Measurements from ENCODE around the gene TBC1D10B.
"Not testable (repeated sequence)": the region's sequence is repeated elsewhere in the genome, so short reads cannot be mapped to it uniquely, and the experiment has no call there.

The TBC1D10B gene

DNA sequence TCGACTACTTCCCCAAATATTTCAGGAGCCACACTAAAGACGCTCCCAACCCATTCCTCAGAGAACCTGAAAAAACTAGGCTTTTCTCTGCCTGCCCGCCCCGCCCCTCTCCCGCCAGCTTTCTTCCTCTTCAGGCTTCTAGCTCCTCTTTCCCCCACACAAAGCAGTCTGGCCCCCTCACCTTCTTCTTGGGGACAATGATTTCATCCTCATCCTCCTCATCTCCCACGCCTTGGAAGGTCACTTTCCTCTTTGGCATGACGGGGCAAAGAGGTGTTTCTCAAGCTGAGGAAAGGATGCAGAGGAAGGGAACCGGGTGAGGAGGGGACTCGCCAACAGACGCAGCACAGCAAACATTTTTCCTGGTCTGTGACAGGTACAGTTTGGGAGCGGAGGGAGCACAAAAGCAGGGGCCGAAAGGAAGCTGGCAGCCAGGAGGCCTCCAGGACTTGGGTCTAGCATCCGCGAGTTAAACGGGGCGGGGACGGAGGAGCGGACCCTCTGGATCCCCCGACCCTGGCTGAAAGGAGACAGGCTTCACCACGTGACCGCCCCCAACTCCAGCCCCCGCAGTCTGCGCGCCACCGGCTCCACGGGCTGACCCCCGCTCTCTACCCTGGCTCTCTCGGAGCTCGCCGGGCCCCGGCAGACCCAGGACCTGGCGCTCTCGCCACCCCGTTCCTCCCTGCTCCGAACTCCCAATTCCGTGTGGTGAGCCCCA lies 15.7 kb downstream of the TBC1D10B start:
- no peak for DNase-seq

DNA sequence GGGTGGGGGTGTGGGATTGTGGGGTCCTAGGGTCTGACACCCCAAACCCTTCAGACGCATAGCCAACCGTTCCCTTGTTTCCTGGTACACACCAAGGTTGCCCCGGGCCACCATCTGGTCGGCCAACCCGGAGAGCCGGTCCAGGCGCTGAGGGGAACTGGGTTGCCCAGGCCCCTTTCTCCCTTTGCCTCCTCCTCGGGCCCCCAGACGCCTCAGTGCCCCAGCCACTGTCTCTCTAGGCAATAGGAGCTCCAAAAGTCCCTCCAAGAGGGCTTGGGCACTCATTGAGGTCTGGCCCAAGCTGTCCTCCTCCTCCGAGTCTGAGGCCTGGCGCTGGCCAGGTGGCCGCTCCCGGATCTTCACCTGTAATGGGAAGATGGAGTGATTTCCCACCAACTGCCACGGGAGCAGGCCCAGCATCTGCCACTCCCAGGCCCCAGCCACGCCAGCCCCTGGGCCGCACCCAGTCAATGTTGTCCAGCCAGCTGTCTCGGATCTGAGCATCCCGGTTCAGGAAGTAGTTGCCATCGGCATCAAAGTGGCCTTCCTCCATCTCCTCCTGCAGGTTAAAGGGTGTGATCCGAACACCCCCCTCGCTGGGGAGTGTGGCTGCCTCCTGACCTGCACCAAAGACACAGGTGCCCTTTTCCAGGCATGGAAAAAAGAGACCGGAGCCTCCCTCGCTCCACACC lies 16.7 kb downstream of the TBC1D10B start:
- DNase-seq = no peak

GRCh38 chr16:30352488-30353401 lies 17.5 kb downstream of the TBC1D10B start:
- DNase-seq = no peak

- peak; percentile 5 for DNase-seq
Observed at GRCh38 chr16:30351586-30352419, 18.5 kb downstream of the TBC1D10B start.

DNA sequence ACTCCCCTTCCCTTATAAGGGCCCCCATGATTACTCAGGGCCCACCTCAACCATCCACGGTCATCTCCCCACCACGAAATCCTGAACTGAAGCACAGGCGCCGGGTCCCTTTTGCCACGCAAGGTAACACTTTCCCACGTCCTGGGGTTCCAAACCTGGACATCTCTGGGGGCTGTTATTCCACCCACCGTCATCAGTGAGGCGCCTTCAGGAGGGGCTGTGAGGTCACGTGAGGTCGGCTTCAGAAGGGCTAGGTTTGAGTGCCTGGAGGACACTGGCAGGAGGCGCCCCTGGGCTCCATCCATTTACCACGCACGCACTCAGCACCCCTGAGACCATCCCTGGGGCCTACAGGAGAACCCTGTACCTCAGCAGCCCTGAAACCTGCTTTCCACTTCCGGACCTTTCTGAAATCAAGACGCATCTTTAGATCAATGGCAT lies 19.3 kb downstream of the TBC1D10B start:
- no peak for DNase-seq

- no peak for DNase-seq
Observed at GRCh38 chr16:30350134-30350871, 20.0 kb downstream of the TBC1D10B start.

- DNase-seq = no peak
Observed at GRCh38 chr16:30349675-30350074, 20.6 kb downstream of the TBC1D10B start.

- no peak for DNase-seq
Observed at GRCh38 chr16:30348929-30349328, 21.4 kb downstream of the TBC1D10B start.

DNA sequence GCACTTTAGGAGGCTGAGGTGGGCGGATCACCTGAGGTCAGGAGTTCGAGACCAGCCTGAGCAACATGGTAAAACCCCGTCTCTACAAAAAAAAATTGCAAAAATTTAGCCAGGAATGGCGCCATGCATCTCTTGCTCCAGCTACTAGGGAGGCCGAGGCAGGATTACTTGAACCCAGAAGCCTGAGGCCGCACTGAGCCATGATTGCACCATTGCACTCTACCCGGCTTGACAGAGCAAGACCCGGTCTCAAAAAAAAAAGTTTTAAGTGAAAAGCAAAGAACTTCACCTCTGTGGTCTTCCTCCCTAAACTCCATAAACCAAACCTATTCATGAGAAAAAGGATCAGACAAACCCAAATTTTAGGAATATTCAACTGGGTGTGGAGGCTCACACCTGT lies 22.2 kb downstream of the TBC1D10B start:
- no peak for DNase-seq

DNA sequence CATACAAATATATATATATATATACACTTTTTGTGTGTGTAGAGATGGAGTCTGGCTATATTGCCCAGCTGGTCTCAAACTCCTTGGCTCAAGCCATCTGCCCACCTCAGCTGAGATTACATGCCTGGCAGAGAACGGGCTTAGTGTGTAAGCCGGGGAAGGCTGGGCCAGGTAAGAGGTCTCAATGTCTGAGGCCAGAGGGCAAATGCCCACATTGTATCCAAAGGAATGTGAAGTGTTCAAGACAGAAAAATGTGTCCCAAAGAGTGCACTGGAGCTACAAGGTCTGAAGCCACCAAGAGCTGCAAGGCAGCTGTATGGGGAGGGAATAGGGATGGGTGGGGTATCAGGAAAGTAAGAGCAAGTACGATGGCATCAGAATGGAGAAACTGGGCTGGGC lies 24.0 kb downstream of the TBC1D10B start:
- no peak for DNase-seq

DNA sequence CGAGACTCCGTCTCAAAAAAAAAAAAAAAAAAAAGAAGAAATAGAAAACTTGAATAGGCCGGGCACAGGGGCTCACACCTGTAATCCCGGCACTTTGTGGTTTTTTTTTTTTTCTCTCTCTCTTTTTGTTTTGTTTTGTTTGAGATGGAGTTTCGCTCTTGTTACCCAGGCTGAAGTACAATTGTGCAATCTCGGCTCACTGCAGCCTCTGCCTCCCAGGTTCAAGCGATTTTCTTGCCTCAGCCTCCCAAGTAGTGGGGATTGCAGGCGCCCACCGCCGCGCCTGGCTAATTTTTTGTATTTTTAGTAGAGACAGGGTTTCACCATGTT lies 26.8 kb downstream of the TBC1D10B start:
- DNase-seq = not testable (repeated sequence)

- DNase-seq = no peak
Observed at GRCh38 chr16:30342751-30343490, 27.4 kb downstream of the TBC1D10B start.

DNA sequence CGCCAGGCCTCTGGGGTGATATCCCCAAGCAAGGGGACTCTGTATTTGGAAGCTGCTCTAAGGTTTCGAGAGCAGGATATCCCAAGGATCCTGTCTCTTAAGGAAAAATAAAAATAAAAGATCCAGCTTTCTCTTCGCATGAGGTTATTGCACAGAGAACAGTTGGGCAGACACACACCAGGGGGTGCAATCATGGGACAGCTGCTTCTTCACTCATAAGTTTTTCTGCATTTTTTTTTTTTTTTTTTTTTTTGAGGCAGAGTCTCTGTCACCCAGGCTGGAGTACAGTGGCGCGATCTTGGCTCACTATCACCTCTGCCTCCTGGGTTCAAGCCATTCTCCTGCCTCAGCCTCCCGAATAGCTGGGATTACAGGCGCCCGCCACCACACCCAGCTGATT lies 28.3 kb downstream of the TBC1D10B start:
- not testable (repeated sequence) for DNase-seq

DNA sequence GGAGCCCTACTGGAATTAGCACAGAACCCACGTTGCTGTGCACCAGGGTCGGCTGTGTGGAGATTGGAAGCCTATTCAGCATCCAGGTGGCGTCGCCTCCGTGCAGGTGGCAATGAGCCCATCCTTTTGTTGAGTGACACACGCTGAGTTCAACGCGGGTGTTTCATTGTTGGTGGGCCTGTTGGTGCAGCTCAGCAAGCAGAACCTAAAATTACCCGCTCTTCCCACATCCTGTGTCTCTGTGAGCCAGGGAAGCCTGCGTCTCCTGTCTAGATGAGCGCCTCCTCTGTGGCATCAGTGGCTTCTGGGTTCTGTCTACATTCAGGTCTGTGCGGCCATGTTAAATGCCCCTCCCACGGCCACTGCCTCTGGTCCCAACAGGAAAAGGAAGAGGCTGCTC lies 29.7 kb downstream of the TBC1D10B start:
- peak; percentile 26 for DNase-seq

GRCh38 chr16:30338715-30339114 lies 31.6 kb downstream of the TBC1D10B start:
- DNase-seq = not testable (repeated sequence)

DNA sequence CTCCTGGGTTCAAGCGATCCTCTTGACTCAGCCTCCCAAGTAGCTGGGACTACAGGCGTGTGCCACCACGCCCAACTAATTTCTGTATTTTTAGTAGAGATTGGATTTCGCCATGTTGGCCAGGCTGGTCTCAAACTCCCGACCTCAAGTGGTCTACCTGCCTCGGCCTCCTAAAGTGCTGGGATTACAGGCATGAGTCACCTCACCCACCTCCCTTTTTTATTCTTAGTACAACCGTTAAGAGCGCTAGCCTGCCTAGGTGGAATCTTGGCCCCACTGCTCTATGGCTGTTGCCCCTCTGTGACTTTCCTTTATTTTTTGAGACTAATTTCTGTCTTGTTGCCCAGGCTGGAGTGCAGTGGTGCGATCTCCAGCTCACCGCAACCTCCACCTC lies 32.3 kb downstream of the TBC1D10B start:
- not testable (repeated sequence) for DNase-seq

GRCh38 chr16:30335598-30336474 lies 34.5 kb downstream of the TBC1D10B start:
- peak; percentile 10 for DNase-seq

- DNase-seq = peak; percentile 24
Observed at GRCh38 chr16:30335028-30335597, 35.2 kb downstream of the TBC1D10B start.

DNA sequence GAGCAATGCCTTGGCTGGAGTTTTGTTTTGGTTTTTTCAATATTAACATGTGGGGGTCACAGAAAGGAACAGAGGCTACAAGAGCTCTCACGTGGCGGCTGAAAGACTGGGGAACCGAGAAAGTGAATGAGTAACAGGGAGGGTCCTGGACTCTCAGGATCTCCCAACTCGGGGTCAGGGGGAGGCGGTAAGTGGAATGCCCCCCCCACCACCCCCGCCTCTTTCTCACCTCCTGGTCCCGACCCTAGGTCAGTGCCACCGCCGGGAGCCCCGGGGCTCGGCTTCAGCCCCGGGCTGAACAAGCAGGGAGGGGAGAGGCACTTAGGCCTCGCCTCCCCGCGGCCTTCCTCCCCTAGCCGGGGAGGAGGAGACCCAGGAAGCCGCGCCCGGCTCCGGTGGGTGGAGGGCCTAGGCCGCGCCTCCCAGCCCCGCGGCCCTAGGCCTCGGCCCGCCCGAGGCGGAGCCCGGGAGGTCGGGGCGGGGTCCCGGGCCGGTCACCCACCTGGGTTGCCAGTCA lies 35.8 kb downstream of the TBC1D10B start:
- peak; percentile 8 for DNase-seq

All from NCI-H2029 treated with DMSO at 0.1 percent for 48 hours (cell line).